Measurements from ENCODE around the gene KDM8. TPM values are rescaled to one million over a fixed set of nuclear protein-coding genes. Genes with fewer than 3 reads are reported as not detected.

Gene KDM8
- total RNA-seq, 1 donor from 2014 or later: 1.8 TPM

GRCh38 chr16:27214084-27214961 lies 11.0 kb downstream of the KDM8 start:
- Histone ChIP-seq H3K27me3 (ENCODE audit: control insufficient read depth, insufficient read depth, low read length) (no peaks in the 10 kb centered on the region), H3K36me3 (ENCODE audit: control insufficient read depth, insufficient read depth, low read length) (peaks cover 3% of the 10 kb centered on the region), H3K4me3 (ENCODE audit: low read depth, low read length) (no peak overlapping the region)
- FAIRE-seq (no peak), DNase-seq (ENCODE audit: low read depth) (no peak)
- TF ChIP-seq CTCF (IDR thresholded peaks at IDR 0.05; ENCODE audit: insufficient read depth, low read length, severe bottlenecking): no peak

- DNase-seq (ENCODE audit: low read depth): no peak
- H3K4me3 ChIP-seq (ENCODE audit: low read depth, low read length): no peak overlapping the region
- FAIRE-seq: no peak
These were observed 12.3 kb downstream of the KDM8 start for GRCh38 chr16:27215660-27216059.

GRCh38 chr16:27216297-27216885 lies 13.1 kb downstream of the KDM8 start:
- FAIRE-seq (no peak), DNase-seq (ENCODE audit: low read depth) (no peak)
- Histone ChIP-seq H3K4me3 (ENCODE audit: low read depth, low read length) (no peak overlapping the region), H3K36me3 (ENCODE audit: control insufficient read depth, insufficient read depth, low read length) (no peaks in the 10 kb centered on the region), H3K27me3 (ENCODE audit: control insufficient read depth, insufficient read depth, low read length) (no peaks in the 10 kb centered on the region)
- no peak for TF ChIP-seq CTCF (IDR thresholded peaks at IDR 0.05; ENCODE audit: insufficient read depth, low read length, severe bottlenecking)

More at GRCh38 chr16:27215660-27216059, 12.3 kb downstream of the KDM8 start:
- TF ChIP-seq CTCF (IDR thresholded peaks at IDR 0.05; ENCODE audit: insufficient read depth, low read length, severe bottlenecking): no peak
- Histone ChIP-seq H3K36me3 (ENCODE audit: control insufficient read depth, insufficient read depth, low read length) (no peaks in the 10 kb centered on the region), H3K27me3 (ENCODE audit: control insufficient read depth, insufficient read depth, low read length) (no peaks in the 10 kb centered on the region)

- DNase-seq (ENCODE audit: low read depth): no peak
- no peak for TF ChIP-seq CTCF (IDR thresholded peaks at IDR 0.05; ENCODE audit: insufficient read depth, low read length, severe bottlenecking)
- FAIRE-seq: no peak
- H3K4me3 ChIP-seq (ENCODE audit: low read depth, low read length): no peak overlapping the region
- H3K27me3 ChIP-seq (ENCODE audit: control insufficient read depth, insufficient read depth, low read length): no peaks in the 10 kb centered on the region
- no peaks in the 10 kb centered on the region for H3K36me3 ChIP-seq (ENCODE audit: control insufficient read depth, insufficient read depth, low read length)
These were observed 13.9 kb downstream of the KDM8 start for GRCh38 chr16:27217256-27217655.

GRCh38 chr16:27218756-27219155 lies 15.4 kb downstream of the KDM8 start:
- FAIRE-seq: no peak
- Histone ChIP-seq H3K4me3 (ENCODE audit: low read depth, low read length) (no peak overlapping the region), H3K36me3 (ENCODE audit: control insufficient read depth, insufficient read depth, low read length) (peaks cover 2% of the 10 kb centered on the region), H3K27me3 (ENCODE audit: control insufficient read depth, insufficient read depth, low read length) (no peaks in the 10 kb centered on the region)
- no peak for TF ChIP-seq CTCF (IDR thresholded peaks at IDR 0.05; ENCODE audit: insufficient read depth, low read length, severe bottlenecking)
- no peak for DNase-seq (ENCODE audit: low read depth)

All from bronchial epithelial cell (primary cell).